HepG2 (cell line): Measurements from ENCODE around the gene SLC16A13. TPM values are rescaled to one million over a fixed set of nuclear protein-coding genes. Genes with fewer than 3 reads are reported as not detected.

Experiments
- ATAC-seq: fragments of 200-7000 bp; cut with Tn5 transposase; 3 replicates; pipeline ENCODE4 v1.9.1; 2020; ENCODE audit warnings: mild to moderate bottlenecking, moderate library complexity
- BruUV-seq: library from RNA; stranded (reverse); fragments of 400-500 nt; replicated peaks from 2 replicates; lab custom pipeline; 2021; lab: Mats Ljungman, UMichigan
- CTCF ChIA-PET: fragments of 300-600 bp; formaldehyde crosslinking; extraction: SDS; loops from one replicate; lab custom pipeline; 2021; ENCODE audit warnings: low total read pairs, inconsistent platforms, low intra/inter-chr PET ratio; lab: Yijun Ruan, JAX
- POLR2A ChIA-PET: fragments of 350-600 bp; sonication (Branson Sonifier 250); formaldehyde crosslinking; loops from one replicate; lab custom pipeline; 2020; ENCODE audit warnings: antibody characterized with exemption, inconsistent platforms; lab: Yijun Ruan, JAX
- DNase-seq: peaks from one replicate; pipeline ENCODE4 v3.0.0-alpha.2; 2015; ENCODE audit warnings: low spot score
- FAIRE-seq: peaks from 3 replicates; lab custom pipeline; 2011; peaks lifted over from hg19 to GRCh38; lab: Jason Lieb, UNC
- H2AFZ ChIP-seq: one replicate; pipeline ENCODE4 v1.6.1; 2011; ENCODE audit warnings: low read length, inconsistent platforms
- H3K27ac ChIP-seq: fragments of 300-600 bp; 3 replicates; pipeline ENCODE4 v1.8.0; 2011; ENCODE audit warnings: mixed run types, mild to moderate bottlenecking, mixed read lengths, low read length, inconsistent platforms; ENCODE audit not compliant: insufficient read depth; ENCODE audit errors: extremely low read length
- H3K27me3 ChIP-seq, 2 experiments: fragments of 200-600 bp in 1 of 2; 2 replicates in 1 of 2; 3 replicates in 1 of 2; pipeline versions ENCODE4 v1.6.0 to v1.8.0; 2011; ENCODE audit warnings: low read length in 2 of 2, mild to moderate bottlenecking in 2 of 2, moderate library complexity in 2 of 2, inconsistent platforms in 1 of 2; ENCODE audit not compliant: insufficient read depth in 2 of 2, control insufficient read depth in 1 of 2
- H3K36me3 ChIP-seq, 2 experiments: fragments of 200-600 bp in 1 of 2; replicated peaks in 1 of 2; 2 replicates in 1 of 2; 3 replicates in 1 of 2; pipeline versions ENCODE4 v1.5.1 to v1.8.0; 2011; ENCODE audit warnings: low read length in 2 of 2, inconsistent platforms in 1 of 2; ENCODE audit not compliant: insufficient read depth in 2 of 2, control insufficient read depth in 1 of 2
- H3K4me1 ChIP-seq: 2 replicates; pipeline ENCODE4 v1.5.1; 2012; ENCODE audit warnings: low read length, inconsistent platforms; ENCODE audit not compliant: insufficient read depth
- H3K4me2 ChIP-seq: 2 replicates; pipeline ENCODE4 v1.6.0; 2011; ENCODE audit warnings: low read depth, low read length, inconsistent platforms
- H3K4me3 ChIP-seq, 3 experiments: fragments of 200-600 bp in 1 of 3; sonication (generic), shearing (Covaris generic) in 1 of 3; replicated peaks in 1 of 3; 2 replicates each; pipeline ENCODE4 v1.5.1; 2011 to 2016; ENCODE audit warnings: low read length in 3 of 3, inconsistent platforms in 2 of 3, low read depth in 2 of 3, mild to moderate bottlenecking in 2 of 3, control low read depth in 1 of 3, mixed read lengths in 1 of 3; ENCODE audit not compliant: insufficient read depth in 1 of 3
- H3K79me2 ChIP-seq: one replicate; pipeline ENCODE4 v1.6.1; 2011; ENCODE audit warnings: low read length, inconsistent platforms; ENCODE audit not compliant: insufficient read depth
- H3K9ac ChIP-seq: 2 replicates; pipeline ENCODE4 v1.6.0; 2011; ENCODE audit warnings: mild to moderate bottlenecking, low read depth, low read length, inconsistent platforms; ENCODE audit not compliant: insufficient read depth
- H3K9me3 ChIP-seq: 2 replicates; pipeline ENCODE4 v1.5.1; 2012; ENCODE audit warnings: mild to moderate bottlenecking, low read length
- H4K20me1 ChIP-seq: 2 replicates; pipeline ENCODE4 v1.6.0; 2011; ENCODE audit warnings: inconsistent platforms, mild to moderate bottlenecking, low read length, moderate library complexity; ENCODE audit not compliant: insufficient read depth
- CREB1 ChIP-seq, 2 experiments: fragments of 450-650 bp in 1 of 2; IDR thresholded peaks; 2 replicates each; pipeline ENCODE4 v1.6.1; 2016 to 2017; ENCODE audit warnings: control low read depth in 1 of 2, mild to moderate bottlenecking in 1 of 2, missing compliant biosample characterization in 1 of 2, missing genetic modification characterization in 1 of 2
- CREM ChIP-seq, 2 experiments: sonication (generic) in 1 of 2; formaldehyde crosslinking in 1 of 2; IDR thresholded peaks; 2 replicates each; pipeline versions ENCODE4 v1.4.0 to v1.6.1; 2016 to 2020; ENCODE audit warnings: antibody characterized with exemption in 1 of 2, mild to moderate bottlenecking in 1 of 2, missing genetic modification reagents in 1 of 2
- SAP130 ChIP-seq: IDR thresholded peaks from 2 replicates; pipeline ENCODE4 v1.6.1; 2016; ENCODE audit warnings: low read depth
- TEAD2 ChIP-seq: sonication (generic); formaldehyde crosslinking; IDR thresholded peaks from 2 replicates; pipeline ENCODE4 v1.9.0; 2021; ENCODE audit warnings: missing genetic modification reagents
- ZC3H13 ChIP-seq: sonication (generic); formaldehyde crosslinking; IDR thresholded peaks from 2 replicates; pipeline ENCODE4 v1.8.1; 2023; ENCODE audit warnings: mild to moderate bottlenecking, missing genetic modification reagents, moderate library complexity
- ZFP41 ChIP-seq: sonication (generic); formaldehyde crosslinking; IDR thresholded peaks from 2 replicates; pipeline ENCODE4 v1.4.0; 2020; ENCODE audit warnings: mild to moderate bottlenecking, missing genetic modification reagents, borderline replicate concordance
- ZMAT3 ChIP-seq: sonication (generic); formaldehyde crosslinking; conservative IDR thresholded peaks from 2 replicates; pipeline ENCODE4 v1.7.0; 2021; ENCODE audit warnings: missing genetic modification reagents
- ZNF230 ChIP-seq: sonication (generic); formaldehyde crosslinking; IDR thresholded peaks from 2 replicates; pipeline ENCODE4 v1.4.0; 2020; ENCODE audit warnings: mild to moderate bottlenecking, missing genetic modification reagents
- ZNF274 ChIP-seq: sonication (generic); formaldehyde crosslinking; IDR thresholded peaks from 2 replicates; pipeline ENCODE4 v1.5.1; 2020; ENCODE audit warnings: mild to moderate bottlenecking, missing genetic modification reagents
- ZNF530 ChIP-seq: sonication (generic); formaldehyde crosslinking; IDR thresholded peaks from 2 replicates; pipeline ENCODE4 v1.5.0; 2020; ENCODE audit warnings: low read depth, mild to moderate bottlenecking, missing genetic modification reagents
- ZNF703 ChIP-seq: sonication (generic); formaldehyde crosslinking; IDR thresholded peaks from 2 replicates; pipeline ENCODE4 v1.5.1; 2020; ENCODE audit warnings: missing genetic modification reagents, mild to moderate bottlenecking, moderate library complexity, borderline replicate concordance
- ZNF788 ChIP-seq: sonication (generic); formaldehyde crosslinking; IDR thresholded peaks from 2 replicates; pipeline ENCODE4 v1.5.0; 2020; ENCODE audit warnings: mild to moderate bottlenecking, missing genetic modification reagents, borderline replicate concordance
- WGBS: methylation state at CpG from one replicate; pipeline ENCODE4 v1.1.6; 2017; ENCODE audit warnings: low lambda C conversion rate; 5-methylcytosine and 5-hydroxymethylcytosine counted together
- in situ Hi-C: cut with HindIII; loops from 2 replicates; pipeline ENCODE4 v1.10.0; 2017; ENCODE audit warnings: low pct_unique_long_range_greater_than_20kb; ENCODE audit not compliant: extremely low pct_ligation_motif_present
- intact Hi-C: fragments of 100-400 bp; cut with micrococcal nuclease; formaldehyde crosslinking; loops from one replicate; pipeline ENCODE4 v1.10.0; 2022; ENCODE audit not compliant: unreplicated experiment
- polyA plus RNA-seq, 8 experiments: library from polyadenylated mRNA; depleted of rRNA in 3 of 8; stranded (reverse) in 7 of 8; unstranded in 1 of 8; fragments of >200 nt; fragmentation: Illumina TruSeq in 4 of 8; extraction: Trizol in 4 of 8; gene quantifications; 2 replicates each; pipeline versions ENCODE4 v1.2.1 to v1.2.3, GENCODE V29; 2011 to 2016; ENCODE audit warnings: low read depth in 4 of 8, missing spikeins in 1 of 8, mixed read lengths in 1 of 8; ENCODE audit not compliant: insufficient read depth in 1 of 8
- total RNA-seq, 5 experiments: library from RNA; depleted of rRNA; stranded (reverse); fragments of >200 nt; fragmentation: Illumina TruSeq; extraction: Trizol; gene quantifications; 2 replicates each; pipeline ENCODE4 v1.2.3, GENCODE V29; 2016; ENCODE audit warnings: low read depth in 1 of 5
- TF ChIP-seq, protein P1 (sequence below): sonication (generic); formaldehyde crosslinking; IDR thresholded peaks from 2 replicates; pipeline ENCODE4 v1.5.0; 2020; ENCODE audit warnings: missing genetic modification reagents, mild to moderate bottlenecking, borderline replicate concordance
- TF ChIP-seq, protein P2 (sequence below): sonication (generic); formaldehyde crosslinking; IDR thresholded peaks from 2 replicates; pipeline ENCODE4 v1.5.0; 2020; ENCODE audit warnings: mild to moderate bottlenecking, missing genetic modification reagents

Gene SLC16A13
- total and polyA plus RNA-seq, 2 of the 13 experiments (the other 11 are each of a cell fraction or from before 2014, with no cell fraction given), result 2.2 to 3.0 TPM

DNA sequence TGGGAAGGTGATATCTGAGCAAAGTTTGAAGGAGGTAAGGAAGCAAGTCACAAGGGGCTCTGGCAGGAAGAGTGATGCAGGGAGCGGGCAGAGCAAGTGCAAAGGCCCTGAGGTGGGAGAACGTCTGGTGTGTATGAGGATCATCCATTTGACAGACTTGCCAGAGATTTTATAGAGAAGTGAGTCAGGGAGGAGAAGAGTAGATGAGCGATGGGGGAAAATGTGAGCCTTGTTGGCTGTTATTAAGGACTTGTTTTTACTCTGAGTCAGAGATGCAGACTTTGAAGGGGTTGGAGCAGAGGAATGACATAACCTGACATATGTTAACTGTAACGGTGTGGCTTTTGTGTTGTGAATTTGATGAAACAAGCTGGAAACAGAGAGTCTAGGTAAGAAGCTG is 47.8 kb downstream of the SLC16A13 start:
- in situ Hi-C loops (no loop called here), intact Hi-C loops (no loop called here)
- no peak overlapping the region for H3K9ac ChIP-seq
- H3K9me3 ChIP-seq, result no peaks in the 10 kb centered on the region
- no peak for FAIRE-seq
- WGBS, result 51% methylated on average over 4 of the region's 4 CpGs
- ATAC-seq, result no peak
- H3K4me2 ChIP-seq, result no peak overlapping the region
- H3K4me3 ChIP-seq, result no peak overlapping the region
- no peak overlapping the region for H3K27ac ChIP-seq
- TF ChIP-seq ZMAT3 (CRISPR knock-in tag), result no peak
- TF ChIP-seq, protein P1, sequence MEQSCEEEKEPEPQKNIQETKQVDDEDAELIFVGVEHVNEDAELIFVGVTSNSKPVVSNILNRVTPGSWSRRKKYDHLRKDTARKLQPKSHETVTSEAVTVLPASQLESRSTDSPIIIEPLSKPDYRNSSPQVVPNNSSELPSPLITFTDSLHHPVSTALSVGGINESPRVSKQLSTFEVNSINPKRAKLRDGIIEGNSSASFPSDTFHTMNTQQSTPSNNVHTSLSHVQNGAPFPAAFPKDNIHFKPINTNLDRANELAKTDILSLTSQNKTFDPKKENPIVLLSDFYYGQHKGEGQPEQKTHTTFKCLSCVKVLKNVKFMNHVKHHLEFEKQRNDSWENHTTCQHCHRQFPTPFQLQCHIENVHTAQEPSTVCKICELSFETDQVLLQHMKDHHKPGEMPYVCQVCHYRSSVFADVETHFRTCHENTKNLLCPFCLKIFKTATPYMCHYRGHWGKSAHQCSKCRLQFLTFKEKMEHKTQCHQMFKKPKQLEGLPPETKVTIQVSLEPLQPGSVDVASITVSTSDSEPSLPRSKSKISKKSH (CRISPR knock-in tag), result no peak
- no peak for TF ChIP-seq ZNF788 (CRISPR knock-in tag)
- no peak for TF ChIP-seq SAP130
- no peak for TF ChIP-seq ZNF530
- TF ChIP-seq TEAD2 (CRISPR knock-in tag), result no peak
- TF ChIP-seq, protein P2, sequence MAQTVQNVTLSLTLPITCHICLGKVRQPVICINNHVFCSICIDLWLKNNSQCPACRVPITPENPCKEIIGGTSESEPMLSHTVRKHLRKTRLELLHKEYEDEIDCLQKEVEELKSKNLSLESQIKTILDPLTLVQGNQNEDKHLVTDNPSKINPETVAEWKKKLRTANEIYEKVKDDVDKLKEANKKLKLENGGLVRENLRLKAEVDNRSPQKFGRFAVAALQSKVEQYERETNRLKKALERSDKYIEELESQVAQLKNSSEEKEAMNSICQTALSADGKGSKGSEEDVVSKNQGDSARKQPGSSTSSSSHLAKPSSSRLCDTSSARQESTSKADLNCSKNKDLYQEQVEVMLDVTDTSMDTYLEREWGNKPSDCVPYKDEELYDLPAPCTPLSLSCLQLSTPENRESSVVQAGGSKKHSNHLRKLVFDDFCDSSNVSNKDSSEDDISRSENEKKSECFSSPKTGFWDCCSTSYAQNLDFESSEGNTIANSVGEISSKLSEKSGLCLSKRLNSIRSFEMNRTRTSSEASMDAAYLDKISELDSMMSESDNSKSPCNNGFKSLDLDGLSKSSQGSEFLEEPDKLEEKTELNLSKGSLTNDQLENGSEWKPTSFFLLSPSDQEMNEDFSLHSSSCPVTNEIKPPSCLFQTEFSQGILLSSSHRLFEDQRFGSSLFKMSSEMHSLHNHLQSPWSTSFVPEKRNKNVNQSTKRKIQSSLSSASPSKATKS (CRISPR knock-in tag), result no peak
- TF ChIP-seq ZNF703 (CRISPR knock-in tag), result no peak
- no peak for TF ChIP-seq ZC3H13
- TF ChIP-seq ZNF230 (CRISPR knock-in tag), result no peak
- TF ChIP-seq CREB1 (IDR thresholded peaks at IDR 0.05), result no peak
- no peak for TF ChIP-seq CREB1 (CRISPR knock-in tag; IDR thresholded peaks at IDR 0.05)
- no peak for TF ChIP-seq CREM (IDR thresholded peaks at IDR 0.05)
- no peak for TF ChIP-seq CREM (CRISPR knock-in tag; IDR thresholded peaks at IDR 0.05)
- TF ChIP-seq ZNF274 (CRISPR knock-in tag), result no peak
- no peak for TF ChIP-seq ZFP41 (CRISPR knock-in tag)
- POLR2A ChIA-PET, result interaction anchor here (1.5 kb wide), 1 partner anchor 17 kb away, joined by 3 read pairs; no protein-coding TSS in a partner anchor
- no peaks in the 10 kb centered on the region; a peak in 1 of 5 replicates for H3K27me3 ChIP-seq
- BruUV-seq, result no TSS peak
- CTCF ChIA-PET, result no interaction called here
- H3K4me1 ChIP-seq, result peaks cover 31% of the 10 kb centered on the region
- H3K79me2 ChIP-seq, result no peaks in the 10 kb centered on the region
- H2AFZ ChIP-seq, result no peak overlapping the region
- DNase-seq, result no peak
- no peaks in the 10 kb centered on the region for H4K20me1 ChIP-seq
- no peaks in the 10 kb centered on the region for H3K36me3 ChIP-seq
